Measurements from ENCODE around the gene CLEC3B.
"Not testable (repeated sequence)": the region's sequence is repeated elsewhere in the genome, so short reads cannot be mapped to it uniquely, and the experiment has no call there.

The CLEC3B gene, protein sequence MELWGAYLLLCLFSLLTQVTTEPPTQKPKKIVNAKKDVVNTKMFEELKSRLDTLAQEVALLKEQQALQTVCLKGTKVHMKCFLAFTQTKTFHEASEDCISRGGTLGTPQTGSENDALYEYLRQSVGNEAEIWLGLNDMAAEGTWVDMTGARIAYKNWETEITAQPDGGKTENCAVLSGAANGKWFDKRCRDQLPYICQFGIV

DNA sequence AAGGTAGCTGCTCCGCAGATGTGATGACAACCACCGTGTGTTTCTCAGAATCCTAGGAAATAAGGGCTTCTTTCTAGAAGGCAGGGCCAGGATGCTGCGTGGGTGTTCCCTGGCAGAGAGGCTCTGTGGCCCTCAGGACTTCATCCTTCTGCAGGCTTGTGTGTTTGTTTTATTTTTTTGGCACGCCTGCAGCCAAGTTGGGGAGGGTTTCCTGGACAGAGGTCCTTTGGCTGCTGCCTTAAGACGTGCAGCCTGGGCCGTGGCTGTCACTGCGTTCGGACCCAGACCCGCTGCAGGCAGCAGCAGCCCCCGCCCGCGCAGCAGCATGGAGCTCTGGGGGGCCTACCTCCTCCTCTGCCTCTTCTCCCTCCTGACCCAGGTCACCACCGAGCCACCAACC lies at the start of gene CLEC3B:
Gene CLEC3B (plus strand): TSS at position 266 of the 400 bp plus-strand sequence. CDS start 60 bp downstream, at position 326.
- peak in 1 of 14 donors; percentile 43 for DNase-seq

DNA sequence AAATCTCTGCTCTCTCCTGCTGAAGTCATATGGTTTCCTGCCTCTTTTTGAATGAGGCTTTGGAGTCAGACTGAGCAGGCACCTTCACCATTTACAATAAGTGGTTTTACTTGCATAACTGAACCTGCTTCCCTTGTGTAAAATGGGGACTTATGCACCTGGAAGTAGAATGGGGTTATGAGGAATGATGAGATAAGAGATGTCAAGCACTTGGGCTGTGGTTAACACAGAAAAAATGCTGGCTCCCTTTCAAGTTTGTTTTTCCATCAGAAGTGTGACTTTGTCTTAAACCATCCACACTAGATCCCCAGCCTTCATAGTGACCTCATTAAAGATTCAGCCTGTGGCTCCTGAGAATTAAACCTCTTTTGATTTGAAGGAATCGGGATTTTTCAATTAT lies 44.9 kb upstream of the CLEC3B start:
- no peak for DNase-seq

DNA sequence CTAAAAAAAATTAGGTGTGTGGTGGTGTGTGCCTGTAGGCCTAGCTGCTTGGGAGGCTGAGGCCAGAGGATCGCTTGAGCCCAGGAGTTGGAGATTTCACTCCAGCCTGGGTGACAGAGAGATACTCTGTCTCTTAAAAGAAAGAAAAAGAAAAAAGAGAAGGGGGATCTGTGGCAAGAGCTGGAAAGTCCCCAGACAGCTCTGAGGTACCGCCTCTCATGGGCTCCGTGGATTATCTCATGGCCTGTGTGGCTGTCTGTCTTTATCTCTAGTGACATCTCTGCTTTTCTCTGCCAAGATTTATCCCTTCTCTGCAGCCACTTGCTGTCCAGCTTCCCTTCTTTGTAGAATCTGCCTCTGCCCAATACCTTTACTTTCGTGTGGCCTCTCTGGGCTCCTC lies 44.4 kb upstream of the CLEC3B start:
- DNase-seq = no peak

DNA sequence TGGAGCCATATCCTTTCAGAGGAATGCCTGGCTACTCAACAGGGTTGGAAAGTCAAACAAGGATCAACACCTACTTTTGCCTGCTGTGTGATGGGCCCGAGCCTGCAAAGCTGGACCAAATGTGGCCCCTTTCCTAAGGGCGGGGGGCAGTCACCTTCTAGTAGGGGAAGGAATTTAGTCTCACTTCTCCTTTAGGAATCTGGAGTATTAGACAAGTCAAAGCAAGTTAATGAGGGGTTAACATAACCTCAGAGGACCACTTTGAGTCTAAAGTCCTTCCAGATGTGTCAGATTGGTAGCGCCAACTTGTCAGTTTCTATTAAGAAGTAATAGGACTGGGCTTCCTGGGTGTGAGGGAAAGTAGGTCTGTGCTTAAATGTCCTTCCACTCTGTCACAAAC lies 43.3 kb upstream of the CLEC3B start:
- no peak for DNase-seq

DNA sequence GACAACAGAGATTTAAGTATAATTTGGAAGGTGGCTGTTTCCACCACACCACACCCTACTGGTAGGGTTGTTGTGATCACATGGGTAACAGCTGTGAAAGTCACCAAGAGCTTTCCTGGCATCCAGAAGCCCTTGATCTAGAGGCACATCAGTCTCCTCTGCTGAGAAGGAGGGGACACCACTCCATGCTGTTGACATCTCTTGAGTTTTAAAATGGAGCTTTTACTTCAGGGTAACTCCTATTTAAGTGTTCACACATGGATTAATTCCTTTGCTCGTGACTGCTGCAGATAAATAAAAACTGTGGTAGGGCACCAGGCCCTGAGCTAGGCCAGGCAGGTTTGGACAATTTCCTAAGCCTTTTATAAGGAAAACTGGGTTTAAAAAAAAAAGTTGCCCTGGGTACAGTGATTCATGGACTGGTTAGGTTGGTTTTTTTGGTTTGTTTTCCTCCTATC lies 42.6 kb upstream of the CLEC3B start:
- DNase-seq = no peak

DNA sequence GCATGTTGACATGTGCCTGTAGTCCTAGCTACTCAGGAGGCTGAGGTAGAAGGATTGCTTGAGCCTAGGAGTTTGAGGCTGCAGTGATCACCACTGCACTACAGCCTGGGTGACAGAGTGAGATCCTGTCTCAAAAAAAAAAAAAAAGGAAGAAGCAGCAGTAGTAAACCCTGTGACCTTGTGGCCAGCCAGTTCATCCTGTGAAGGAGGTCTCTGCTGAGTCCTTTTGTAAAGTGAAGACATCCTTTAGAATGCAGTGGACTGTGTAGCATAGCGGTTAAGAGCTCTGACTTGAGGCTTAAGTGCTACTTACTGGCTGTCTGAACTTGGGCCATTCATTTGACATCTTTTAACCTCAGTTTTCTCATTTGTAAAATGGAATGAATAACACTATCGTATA lies 41.8 kb upstream of the CLEC3B start:
- no peak for DNase-seq

DNA sequence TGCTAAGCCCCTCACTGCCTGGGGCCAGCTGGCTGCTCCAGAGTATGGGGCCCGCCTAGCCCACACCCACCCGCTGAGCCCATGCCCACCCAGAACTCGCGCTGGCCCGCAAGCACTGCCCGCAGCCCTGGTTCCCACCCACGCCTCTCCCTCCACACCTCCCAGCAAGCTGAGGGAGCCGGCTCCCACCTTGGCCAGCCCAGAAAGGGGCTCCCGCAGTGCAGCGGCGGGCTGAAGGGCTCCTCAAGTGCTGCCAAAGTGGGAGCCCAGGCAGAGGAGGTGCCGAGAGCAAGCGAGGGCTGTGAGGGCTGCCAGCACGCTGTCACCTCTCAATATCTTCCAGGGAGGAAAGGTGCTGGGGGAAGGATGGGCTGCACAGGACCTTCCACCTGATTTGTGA lies 39.8 kb upstream of the CLEC3B start:
- not testable (repeated sequence) for DNase-seq

DNA sequence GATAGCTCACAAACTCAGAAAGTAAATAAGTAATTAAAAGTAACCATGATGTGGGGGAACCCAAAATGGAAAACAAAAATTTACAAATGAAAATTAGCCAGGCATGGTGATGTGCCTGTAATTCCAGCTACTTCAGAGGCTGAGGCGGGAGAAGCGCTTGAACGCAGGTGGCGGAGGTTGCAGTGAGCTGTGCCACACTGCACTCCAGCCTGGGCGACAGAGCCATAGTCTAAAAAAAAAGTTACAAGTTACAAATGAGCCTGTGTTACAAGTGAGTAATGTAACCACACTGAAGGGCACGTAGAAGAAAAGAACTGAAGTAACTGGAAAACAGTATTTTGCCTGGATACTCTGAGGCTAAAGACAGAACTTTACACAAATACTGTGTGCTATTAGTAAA lies 38.8 kb upstream of the CLEC3B start:
- no peak for DNase-seq

DNA sequence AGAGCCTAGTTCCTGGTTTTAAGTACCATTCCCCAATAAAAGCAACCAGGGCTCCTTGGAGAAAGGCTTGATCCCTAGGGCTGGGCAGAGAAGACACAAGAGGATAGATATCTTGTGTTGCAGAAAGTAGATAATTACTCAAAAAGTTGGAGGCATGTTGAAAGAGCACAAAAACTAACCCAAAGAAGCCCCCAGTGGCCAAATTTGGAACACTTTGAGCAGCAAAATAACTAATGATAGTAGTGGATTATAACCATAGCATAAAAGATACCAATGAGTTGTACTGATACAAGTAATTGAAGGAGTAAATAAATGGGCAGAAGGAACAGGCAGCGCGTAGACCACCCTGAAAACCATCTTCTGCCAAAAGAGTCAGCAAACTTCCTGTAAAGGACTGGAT lies 38.0 kb upstream of the CLEC3B start:
- no peak for DNase-seq

DNA sequence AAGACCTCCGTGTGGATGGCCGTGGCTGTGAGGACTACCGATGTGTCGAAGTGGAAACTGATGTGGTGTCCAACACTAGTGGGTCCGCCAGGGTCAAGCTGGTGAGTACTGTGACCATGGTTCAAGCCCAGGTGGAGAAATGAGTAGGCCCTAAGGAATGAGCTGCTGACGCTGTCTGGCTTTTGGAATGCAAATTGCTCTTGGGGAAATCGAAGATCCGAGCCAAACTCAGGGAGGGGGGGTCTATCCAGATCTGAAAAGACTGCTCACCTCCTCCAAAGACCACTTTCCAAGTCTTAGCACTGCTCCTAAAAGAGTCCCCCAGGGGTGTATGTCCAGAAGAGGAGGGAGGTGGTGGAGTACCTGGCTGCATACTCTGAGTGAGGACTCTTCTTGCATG lies 37.0 kb upstream of the CLEC3B start:
- DNase-seq = no peak

DNA sequence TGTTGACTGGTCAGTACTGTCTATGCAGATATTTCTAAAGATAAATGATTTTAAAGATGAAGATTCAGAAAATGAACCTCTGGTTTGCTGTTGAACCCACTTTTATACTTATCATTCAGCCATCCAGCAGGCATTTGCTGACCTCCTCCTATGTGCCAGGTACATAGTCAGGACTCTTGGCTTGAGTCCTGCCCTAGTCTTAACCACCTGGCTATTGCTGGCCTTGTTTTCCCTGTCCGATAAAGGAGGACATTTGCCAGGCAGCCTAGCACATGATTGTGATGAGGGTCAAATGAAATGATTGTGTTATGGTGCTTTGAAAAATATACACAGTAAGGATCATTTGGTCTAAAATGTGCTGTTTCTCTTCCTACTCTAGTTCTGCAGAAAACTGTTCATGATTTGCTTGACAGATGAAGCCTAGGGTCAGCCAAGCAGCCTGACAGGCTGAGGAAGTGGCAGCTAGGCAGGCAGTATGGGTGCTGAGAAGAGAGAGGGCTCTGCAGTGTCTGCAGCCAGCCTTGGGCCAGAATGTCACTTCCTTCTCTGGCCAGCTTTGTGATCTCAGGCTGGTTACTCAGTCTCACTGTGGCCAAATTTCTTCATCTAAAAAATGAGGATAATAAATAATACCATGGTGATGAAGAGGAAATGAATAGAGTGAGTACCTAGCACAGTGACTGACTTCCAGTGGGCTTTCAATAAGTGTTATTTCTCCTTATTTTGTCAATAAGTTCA lies 36.3 kb upstream of the CLEC3B start:
- DNase-seq = peak in 3 of 14 donors; percentile 15 to 91 (median 23)

DNA sequence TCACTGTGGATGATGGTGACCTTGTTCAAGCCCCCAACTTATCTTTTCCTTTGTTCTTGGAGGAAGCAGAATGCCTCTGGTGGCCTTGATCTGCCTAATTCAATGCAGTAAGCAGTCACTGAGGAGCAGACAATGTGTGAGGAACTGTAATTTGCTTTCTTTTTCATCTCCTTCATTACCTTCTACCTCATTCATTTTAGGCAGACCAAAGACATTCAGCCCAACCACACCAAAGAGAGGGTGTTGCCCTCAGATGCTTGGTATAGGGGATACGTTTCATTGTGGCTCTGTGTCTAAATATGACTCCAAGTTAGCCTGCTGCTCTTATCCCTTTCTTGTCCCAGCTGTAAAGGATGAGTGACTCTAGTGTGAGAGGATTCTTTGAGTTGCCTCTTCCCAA lies 34.8 kb upstream of the CLEC3B start:
- no peak for DNase-seq

DNA sequence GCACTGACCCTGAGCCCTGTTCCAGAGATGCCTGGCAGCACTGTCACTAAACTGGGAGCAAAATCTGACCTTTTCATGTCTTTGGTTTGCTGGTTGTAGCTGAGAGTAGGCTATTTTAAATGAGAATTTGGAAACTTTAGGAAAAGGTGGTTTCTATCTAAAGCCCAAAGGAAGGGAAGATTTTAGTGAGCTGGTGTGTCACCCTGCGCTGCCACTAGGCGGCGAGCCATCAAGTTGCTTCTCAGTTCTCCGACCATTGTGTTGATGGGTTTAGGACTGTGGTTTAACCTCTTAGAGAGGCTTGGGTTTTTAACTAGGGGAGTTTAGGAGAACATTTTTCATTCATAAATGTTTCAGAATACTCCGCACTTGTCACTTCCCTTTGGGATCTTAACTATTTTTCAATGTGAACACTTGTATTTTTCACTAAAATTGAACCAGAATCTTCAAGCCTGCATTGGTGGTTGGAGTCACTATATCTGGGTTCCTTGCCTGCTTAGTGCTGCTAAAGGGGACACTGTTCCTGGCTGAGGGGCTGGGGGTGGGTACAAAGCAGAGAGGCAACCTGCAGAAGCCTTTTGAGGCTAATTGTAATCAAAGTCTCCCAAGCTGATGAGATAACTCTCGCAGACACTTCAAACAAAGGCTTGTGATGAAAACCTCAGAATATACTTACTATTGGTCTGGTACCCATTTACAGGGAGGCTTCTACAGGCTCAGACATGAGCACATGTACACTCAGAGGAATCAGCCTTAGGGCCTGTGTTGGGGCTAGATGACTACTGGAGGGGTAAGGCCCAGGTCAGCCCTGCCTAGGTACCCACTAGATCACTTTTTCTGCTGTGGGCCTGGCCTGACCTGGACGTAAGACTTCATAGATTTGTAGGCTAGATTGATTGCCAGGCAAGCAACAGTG lies 33.3 kb upstream of the CLEC3B start:
- DNase-seq = no peak

DNA sequence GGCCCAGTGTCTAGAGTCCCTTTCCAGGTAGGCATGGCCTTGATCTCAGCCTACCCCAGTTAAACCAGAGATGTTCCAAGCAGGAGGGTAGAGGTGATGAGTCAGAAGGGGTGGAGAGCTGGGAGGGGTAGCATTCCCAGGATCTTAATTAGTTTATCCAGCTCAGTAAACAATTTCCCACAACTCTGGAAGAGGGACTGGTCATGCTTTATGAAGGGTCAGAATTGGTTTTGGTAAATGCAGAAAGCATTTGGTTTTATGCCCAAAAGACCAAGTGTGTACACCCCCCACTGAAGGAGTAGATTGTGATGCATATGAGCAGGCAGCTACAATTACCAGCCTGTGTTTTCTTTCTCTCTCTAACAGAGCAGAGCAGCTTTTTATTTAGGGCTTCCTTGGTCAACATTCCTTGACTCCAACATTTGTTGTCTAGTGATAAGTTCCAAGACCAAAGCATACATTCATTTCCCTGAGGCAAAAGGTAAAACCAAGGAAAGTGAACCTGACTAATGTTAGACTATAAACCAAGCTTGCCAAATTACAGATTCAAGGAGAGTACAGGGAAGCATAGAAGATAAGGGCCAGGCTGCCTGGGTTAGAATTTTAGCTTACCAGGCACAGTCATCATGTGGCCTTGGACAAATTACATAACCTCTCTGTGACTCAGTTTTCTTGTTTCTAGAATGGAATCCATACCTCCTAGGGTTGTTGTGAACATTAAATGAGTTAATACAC lies 32.5 kb upstream of the CLEC3B start:
- peak in 1 of 14 donors; percentile 51 for DNase-seq

DNA sequence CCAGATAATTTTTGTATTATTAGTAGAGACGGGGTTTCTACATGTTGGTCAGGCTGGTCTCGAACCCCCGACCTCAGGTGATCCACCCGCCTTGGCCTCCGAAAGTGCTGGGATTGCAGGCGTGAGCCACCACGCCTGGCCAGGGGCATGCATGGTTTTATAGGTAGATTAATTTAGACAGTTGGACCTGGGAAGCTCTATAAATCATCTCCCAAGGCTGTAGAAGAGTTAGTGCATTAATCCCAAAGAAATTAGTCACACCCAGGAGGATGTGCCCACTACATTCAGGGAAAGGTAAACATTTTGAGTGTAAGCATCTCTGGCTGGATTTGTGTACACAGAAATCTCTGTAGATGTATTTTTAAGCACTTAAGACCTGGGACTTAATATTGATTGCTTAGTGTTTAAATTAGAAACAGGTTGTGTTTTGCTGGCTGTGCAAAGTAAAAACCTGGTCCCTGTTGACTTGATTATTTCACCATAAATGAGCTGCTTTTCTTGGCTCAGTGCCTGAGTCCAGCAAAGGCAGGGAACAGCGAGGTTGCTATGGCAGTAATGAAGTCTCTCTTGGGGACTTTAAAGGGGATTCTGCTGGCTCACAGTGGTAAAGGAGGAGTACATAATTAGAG lies 30.8 kb upstream of the CLEC3B start:
- peak in 1 of 14 donors; percentile 49 for DNase-seq

DNA sequence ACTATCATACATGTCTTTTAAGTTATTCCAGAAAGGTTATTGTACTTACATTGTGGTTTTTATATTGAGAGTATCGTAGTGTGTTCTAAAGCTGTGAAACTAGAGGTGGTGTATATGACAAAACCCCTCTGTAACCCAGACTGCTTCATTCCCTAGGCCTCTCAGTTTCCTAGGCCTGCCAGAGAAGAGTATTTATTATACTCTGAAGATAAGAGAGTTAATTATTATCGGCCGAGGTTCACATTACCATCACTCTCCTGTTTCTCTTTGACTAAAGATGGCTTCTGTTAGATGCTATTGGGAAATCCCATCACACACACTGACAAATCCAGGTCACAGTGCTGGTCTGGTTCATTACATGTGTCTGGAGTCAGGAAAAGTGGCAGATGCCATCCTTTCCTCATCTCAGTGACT lies 29.5 kb upstream of the CLEC3B start:
- DNase-seq = no peak

DNA sequence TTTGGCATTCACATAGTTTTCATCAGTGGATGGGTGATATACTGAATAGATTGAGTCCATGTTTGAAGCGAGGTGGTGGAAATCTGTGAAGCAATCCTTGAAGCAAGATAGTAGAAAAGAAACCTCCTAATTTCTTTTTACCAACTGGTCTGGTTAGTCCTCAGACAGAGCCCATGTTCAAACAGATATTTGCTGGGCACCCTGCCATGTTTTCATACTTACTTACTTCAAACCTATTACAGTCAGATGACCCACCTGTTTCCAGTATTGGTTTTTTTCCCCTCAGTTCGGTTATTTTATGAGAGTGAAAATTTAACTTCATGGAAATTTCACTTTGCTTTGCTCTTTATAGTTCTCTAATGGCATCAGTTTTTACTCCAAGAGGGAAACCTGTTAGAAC lies 26.3 kb upstream of the CLEC3B start:
- DNase-seq = no peak

DNA sequence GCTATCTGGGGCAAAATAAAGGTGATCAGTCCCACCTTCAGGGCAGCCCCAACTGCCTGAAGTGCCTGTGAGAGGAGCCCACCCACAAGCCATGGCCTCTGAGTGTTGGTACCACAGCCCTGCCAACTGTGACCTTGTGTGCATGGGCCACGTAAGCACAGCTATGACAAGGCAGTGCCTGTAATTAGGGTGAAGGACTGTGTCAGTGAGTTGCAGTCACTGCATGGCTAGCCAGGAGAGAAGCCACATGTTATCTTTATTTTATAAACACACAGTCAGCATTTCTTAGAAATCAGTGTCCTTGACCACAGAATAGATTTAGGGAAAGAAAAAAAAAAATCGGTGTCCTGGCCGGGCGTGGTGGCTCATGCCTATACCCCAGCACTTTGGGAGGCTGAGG lies 25.3 kb upstream of the CLEC3B start:
- no peak for DNase-seq

DNA sequence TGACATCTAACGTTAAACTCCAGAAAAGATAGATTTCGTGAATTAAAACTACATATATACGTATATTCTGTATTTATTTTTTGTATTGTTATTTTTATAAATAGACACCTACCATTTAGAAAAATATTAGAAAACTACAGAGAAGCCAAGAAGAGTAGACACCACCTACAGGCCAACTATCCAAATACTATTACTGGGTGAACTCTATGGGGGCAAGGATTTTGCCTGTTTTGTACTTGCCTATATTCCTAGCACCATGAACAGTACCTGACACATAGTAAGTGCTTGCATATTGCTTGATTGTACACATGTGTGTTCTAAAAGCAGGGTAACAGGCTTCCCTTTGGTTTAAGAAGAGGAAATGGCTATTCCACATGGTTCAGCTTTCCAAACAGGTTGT lies 24.4 kb upstream of the CLEC3B start:
- no peak for DNase-seq

DNA sequence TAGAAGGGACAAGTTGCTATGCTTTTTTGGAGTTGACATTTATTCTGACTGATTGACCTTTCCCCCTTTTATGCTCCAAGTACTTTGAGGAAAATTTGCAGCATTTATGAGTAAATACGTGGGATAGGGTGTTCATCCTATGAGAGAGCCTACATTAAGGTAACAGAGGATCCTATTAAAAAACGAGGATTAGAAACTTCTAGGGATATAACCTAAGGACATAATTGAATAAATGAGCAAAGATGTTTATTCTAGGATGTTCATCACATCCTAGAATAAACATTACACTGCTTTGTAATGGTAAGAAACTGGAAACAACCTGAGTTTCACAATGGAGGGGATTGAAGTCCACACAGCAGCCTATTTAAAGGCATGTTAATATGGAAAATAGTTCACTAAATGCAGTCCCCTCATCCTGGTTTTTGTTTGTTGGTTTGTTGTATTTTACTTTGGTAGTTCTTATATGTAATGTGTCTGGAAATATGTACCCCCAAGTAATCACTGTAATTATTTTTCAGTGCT lies 23.9 kb upstream of the CLEC3B start:
- DNase-seq = no peak

DNA sequence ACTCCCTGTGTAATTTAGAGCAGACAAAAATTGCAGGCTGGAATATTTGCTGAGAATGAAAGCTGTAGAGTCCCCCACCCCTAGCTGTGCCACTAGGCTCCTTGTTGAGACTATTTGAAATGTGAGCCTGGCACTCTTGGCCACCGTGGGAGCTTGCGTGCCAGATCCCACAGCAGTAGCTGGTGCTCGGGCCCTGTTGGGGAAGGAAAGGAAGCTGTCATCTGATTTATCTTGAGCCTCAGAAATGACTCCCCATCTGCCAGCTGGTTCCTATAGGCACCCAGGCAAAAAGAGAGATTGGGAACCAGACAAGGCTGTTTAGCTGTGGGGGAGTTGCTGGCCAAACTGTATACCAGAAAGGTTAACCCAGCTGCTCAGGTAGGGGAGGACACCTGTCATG lies 23.4 kb upstream of the CLEC3B start:
- peak in 1 of 14 donors; percentile 40 for DNase-seq

DNA sequence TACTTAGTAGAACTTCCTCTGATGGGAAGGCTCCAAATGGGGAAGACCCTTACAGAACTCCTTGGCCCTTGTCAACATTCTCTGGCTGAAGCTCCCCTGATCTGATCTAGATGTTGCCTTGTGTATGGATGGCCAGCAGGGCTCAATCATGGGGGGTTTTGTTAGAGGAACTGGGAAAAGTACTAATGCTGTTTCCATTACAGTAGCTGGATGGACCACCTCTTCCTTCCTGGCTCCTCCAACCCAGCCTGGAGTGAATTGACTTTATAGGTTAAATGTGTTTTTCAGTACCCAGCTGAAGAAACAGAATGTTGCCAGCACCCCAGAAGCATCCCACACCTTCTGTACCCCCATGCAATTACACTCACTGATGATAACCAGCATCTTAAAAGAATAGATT lies 22.7 kb upstream of the CLEC3B start:
- no peak for DNase-seq

Data from C1 segment of cervical spinal cord (tissue), 14 donors.